HCEC 1CT (cell line): Measurements from ENCODE around the gene REM2.
A peak's percentile ranks its signal among the peaks of the same experiment; 100 is the strongest.

Experiments used
- DNase-seq: peaks from one replicate; pipeline ENCODE4 v3.0.0-alpha.2; 2017

Gene REM2

GRCh38 chr14:22875003-22875747 lies 7.8 kb upstream of the REM2 start:
- no peak for DNase-seq

DNA sequence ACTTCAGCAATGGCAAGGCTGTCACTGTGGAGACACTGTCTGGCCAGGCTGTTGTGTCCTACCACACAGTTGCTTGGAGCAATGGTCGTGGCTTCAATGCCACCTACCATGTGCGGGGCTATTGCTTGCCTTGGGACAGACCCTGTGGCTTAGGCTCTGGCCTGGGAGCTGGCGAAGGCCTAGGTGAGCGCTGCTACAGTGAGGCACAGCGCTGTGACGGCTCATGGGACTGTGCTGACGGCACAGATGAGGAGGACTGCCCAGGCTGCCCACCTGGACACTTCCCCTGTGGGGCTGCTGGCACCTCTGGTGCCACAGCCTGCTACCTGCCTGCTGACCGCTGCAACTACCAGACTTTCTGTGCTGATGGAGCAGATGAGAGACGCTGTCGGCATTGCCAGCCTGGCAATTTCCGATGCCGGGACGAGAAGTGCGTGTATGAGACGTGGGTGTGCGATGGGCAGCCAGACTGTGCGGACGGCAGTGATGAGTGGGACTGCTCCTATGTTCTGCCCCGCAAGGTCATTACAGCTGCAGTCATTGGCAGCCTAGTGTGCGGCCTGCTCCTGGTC lies 7.2 kb upstream of the REM2 start:
- DNase-seq, result no peak

DNA sequence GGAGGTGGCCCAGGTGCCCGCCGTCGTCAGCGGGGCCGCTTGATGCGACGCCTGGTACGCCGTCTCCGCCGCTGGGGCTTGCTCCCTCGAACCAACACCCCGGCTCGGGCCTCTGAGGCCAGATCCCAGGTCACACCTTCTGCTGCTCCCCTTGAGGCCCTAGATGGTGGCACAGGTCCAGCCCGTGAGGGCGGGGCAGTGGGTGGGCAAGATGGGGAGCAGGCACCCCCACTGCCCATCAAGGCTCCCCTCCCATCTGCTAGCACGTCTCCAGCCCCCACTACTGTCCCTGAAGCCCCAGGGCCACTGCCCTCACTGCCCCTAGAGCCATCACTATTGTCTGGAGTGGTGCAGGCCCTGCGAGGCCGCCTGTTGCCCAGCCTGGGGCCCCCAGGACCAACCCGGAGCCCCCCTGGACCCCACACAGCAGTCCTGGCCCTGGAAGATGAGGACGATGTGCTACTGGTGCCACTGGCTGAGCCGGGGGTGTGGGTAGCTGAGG lies 6.0 kb upstream of the REM2 start:
- no peak for DNase-seq

DNA sequence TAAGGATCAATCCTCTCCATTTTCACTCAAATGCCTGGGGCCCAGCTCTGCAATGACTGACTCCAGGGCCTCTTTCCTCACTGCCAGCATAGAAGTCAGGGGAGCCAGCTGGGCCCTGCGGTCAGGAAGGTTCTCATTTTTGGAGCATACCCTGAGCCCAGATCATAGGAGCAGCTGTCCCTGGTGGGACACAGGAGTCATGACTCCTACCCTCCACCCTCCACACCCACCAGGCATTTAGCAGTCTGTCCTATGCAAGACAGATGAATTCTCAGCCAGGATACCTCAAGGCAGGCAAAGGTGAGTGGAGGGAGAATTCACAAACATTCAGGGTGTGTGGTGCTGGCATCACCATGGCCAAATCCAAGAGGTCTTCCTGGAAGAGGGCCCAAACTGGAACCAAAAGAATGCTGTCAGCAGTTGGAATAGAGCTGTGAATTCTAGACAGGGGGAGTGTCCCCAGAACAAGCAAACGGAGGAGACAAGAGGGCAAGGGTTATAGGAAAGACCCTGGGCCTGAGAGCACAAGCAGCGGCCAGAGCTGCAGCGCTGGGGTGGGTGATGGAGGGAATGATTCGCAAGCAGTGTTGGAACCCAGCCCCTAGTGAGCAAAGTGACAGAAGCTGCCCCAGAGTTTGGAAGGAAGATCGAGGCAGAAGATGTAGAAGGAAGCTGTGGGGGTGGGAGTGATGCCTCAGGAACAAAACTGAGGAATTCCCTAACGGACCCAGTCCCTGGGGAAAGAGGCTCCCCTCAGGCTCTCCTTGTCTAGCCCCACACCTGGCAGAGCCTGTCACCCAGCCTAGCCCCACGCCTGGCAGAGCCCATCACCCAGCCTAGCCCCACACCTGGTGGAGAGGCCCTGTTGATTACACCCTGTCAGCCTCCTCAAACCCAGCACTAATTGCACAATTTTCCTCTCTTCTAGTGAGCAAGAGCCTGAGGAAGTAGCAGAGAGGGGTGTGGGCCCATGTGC lies 4.5 kb upstream of the REM2 start:
- DNase-seq, result no peak

DNA sequence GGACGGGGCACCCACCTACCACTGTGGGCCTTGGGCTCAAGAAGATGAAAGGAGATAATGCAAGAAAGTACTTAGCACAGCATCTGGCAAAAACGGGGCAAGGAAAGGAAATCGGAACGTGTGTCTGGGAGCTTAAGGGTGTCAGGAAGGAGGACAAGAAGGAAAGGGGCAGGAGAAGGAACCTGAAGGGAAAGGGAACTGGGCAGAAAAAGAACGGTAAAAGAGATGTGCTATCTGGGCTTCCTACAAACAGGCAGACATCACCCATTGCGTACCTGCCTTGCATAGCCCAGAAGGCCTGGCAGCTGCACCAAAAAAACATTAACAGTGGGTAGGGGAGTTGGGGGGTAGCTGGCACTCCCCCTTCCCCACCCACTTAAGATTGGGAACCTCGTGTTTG lies 958 bp upstream of the REM2 start:
- no peak for DNase-seq

DNA sequence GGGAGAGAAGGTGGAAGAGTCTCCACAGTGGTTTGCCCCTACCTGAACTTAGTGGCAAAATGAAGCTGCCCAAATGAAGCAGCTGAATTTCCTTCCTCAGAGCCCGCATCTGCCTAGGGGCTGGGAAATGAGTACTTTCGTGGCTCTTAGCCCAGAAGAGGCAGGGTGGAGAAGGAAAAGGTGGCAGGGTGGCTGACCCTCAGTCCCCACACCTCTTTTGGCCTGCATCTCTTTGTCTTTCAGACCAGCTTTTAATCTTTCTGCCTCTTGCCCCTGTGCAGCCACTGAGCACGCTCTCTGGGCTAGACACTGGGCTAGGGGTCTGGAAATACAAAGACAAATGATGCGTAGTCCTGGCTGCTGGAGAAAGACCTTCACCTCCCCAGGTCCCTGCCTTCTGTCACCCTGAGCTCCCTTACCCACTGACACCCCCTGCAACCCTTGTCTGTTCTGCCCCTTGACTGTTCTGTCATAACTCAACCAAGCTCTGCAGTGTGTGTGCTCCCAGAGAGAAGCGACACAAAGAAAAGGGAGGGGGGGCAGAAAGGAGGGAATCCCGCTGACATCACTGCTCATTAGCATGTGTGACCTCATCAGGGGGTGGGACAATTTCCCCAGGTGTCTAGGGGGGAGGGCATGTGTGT lies 371 bp upstream of the REM2 start:
- no peak for DNase-seq

DNA sequence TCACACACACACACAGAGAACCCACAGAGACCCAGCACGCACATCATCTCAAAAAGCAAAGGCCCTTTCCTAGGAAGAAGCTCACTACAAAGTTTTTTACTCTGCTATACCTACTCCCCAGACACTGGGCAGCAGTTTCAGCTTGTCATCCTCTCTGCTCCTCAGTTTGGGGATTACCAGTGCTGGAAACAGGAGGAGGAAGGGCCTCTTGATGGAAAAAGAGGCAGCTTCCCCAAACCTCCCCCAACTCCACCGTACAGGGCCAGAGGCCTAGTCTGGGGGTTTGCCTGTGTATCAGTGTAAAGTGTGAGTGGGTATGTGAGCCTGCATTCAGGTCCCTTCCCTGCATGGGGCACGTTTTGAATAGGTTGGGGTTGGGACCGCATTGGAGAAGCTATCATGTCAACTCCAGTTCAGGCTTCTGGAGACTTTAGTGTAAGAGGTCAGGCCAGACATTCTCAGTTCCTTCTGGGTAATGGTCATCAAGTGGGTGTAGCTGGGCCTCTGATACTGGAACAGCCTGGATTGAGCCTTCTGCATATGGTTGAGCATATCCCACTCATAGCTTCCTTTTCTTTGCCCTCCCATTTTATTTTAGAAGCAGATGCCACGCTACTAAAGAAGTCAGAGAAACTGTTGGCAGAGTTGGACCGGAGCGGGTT lies 1.2 kb downstream of the REM2 start:
- no peak for DNase-seq

DNA sequence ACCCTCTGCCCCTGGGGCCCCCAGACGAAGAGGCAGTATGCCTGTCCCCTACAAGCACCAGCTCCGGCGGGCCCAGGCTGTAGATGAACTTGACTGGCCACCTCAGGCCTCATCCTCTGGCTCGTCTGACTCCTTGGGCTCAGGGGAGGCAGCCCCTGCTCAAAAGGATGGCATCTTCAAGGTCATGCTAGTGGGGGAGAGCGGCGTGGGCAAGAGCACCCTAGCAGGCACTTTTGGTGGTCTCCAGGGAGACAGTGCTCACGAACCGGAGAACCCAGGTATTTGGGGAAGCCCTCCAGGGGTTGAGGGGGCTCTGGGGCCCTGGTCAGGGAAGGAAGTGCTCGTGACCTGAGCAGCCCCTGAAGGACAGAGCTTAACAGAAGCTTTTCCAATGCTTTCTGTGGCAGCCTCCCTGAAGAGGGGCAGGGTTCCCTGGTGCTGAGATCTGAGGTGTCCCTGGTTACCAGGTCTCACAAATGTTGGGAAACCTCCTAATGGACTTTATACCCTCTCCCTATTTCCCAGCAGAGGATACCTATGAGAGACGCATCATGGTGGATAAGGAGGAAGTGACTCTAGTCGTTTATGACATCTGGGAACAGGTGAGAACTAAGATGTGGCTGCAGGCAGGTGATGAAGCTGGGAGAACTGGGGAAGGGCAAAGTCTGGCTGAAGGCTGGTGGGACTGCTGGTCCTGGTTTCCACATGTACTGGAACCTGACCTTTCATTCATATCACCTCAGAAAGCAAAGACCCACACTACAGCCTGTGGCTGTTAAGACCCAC lies 1.9 kb downstream of the REM2 start:
- no peak for DNase-seq

- DNase-seq, result no peak
Measured at GRCh38 chr14:22885975-22886374, 3.0 kb downstream of the REM2 start.

- DNase-seq, result peak; percentile 62
Measured at GRCh38 chr14:22886500-22887259, 3.7 kb downstream of the REM2 start.

GRCh38 chr14:22887260-22887989 lies 4.4 kb downstream of the REM2 start:
- peak; percentile 75 for DNase-seq

GRCh38 chr14:22887990-22888378 lies 5.0 kb downstream of the REM2 start:
- DNase-seq, result no peak

DNA sequence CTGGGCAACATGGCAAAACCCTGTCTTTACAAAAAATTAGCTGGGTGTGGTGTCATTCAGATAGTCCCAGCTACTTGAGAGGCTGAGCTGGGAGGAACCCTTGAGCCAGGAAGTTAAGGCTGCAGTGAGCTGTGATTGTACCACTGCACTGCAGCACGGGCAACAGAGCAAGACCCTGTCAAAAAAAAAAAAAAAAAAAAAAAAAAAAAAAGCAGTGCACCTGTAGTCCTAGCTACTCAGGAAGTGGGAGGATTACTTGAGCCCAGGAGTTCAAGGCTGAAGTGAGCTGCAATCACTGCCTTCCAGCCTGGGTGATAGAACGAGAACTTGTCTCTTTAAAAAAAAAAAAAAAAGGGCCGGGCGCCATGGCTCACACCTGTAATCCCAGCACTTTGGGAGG lies 5.6 kb downstream of the REM2 start:
- no peak for DNase-seq

GRCh38 chr14:22890416-22890815 lies 7.4 kb downstream of the REM2 start:
- no peak for DNase-seq

- DNase-seq, result no peak
Measured at GRCh38 chr14:22892488-22892887, 9.5 kb downstream of the REM2 start.

- no peak for DNase-seq
Measured at GRCh38 chr14:22893706-22894105, 10.7 kb downstream of the REM2 start.

DNA sequence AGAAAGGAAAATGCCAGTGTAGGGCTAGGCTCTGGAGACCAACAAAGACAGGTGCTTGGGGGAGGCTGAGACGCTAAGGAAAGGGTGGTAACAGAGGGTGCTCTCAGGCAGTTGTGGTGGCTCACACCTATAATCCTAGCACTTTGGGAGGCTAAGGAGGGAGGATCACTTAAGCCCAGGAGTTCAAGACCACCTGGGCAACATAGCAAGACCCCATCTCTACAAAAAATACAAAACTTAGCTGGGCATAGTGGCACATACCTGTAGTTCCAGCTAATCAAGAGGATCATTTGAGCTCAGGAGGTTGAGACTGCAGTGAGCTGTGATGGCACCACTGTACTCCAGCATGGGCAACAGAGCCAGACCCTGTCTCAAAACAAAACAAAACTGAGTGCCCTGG lies 12.4 kb downstream of the REM2 start:
- no peak for DNase-seq

- DNase-seq, result no peak
Measured at GRCh38 chr14:22896356-22896755, 13.3 kb downstream of the REM2 start.

- DNase-seq, result no peak
Measured at GRCh38 chr14:22896760-22897159, 13.7 kb downstream of the REM2 start.

DNA sequence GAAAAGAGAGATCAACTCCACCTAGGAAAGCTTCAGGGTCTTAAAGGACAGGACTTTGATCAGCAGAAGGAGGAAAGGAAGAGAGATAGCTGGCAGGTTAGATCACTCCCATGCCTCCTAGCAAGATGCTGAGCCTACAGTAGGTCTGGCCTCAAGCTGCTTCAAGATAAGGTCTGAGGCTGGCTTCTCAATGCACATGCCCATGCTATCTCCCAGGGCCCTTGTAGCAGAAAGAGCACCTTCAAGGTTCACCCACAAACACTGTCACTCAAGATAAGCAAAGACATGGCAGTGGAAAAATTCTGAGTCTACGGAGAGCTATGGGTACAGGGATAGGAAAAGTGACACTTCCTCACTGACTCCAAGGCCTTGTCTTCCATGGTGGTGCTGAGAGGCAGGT lies 14.3 kb downstream of the REM2 start:
- no peak for DNase-seq
